H1 (cell line): ENCODE measurements around the gene PXT1. TPM values are rescaled to one million over a fixed set of nuclear protein-coding genes. Genes with fewer than 3 reads are reported as not detected.

Experiments used
- CTCF ChIA-PET: fragments of 300-600 bp; sonication (Branson Sonifier 250); formaldehyde crosslinking; loops from one replicate; lab custom pipeline; 2021; ENCODE audit not compliant: partially characterized antibody; lab: Charles Lee
- POLR2A ChIA-PET: fragments of 300-600 bp; sonication (Branson Sonifier 250); formaldehyde crosslinking; loops from one replicate; lab custom pipeline; 2021; ENCODE audit warnings: inconsistent platforms; ENCODE audit not compliant: partially characterized antibody; lab: Charles Lee
- DNase-seq, 2 experiments: peaks; one replicate each; pipeline versions ENCODE4 v3.0.0 to v3.0.0-alpha.2; 2010 to 2022; ENCODE audit warnings: low spot score in 2 of 2, low read depth in 1 of 2, mixed read lengths in 1 of 2
- FAIRE-seq: peaks from 2 replicates; lab custom pipeline; 2011; peaks lifted over from hg19 to GRCh38; lab: Jason Lieb, UNC
- H2AFZ ChIP-seq: 2 replicates; pipeline ENCODE4 v1.8.1; 2012; ENCODE audit warnings: low read length, inconsistent platforms
- H2AK5ac ChIP-seq: 2 replicates; pipeline ENCODE4 v1.6.1; 2013; ENCODE audit warnings: low read depth, low read length
- H2BK120ac ChIP-seq: replicated peaks from 2 replicates; pipeline ENCODE3; 2013; ENCODE audit warnings: low read depth, low read length, inconsistent platforms
- H2BK12ac ChIP-seq: 2 replicates; pipeline ENCODE4 v1.6.1; 2013; ENCODE audit warnings: low read depth, low read length
- H2BK15ac ChIP-seq: 2 replicates; pipeline ENCODE4 v1.6.1; 2013; ENCODE audit warnings: low read length
- H2BK20ac ChIP-seq: 2 replicates; pipeline ENCODE4 v1.6.1; 2013; ENCODE audit warnings: low read length
- H2BK5ac ChIP-seq: 2 replicates; pipeline ENCODE4 v1.6.1; 2013; ENCODE audit warnings: low read depth, low read length
- H3K14ac ChIP-seq: 2 replicates; pipeline ENCODE4 v1.6.1; 2013; ENCODE audit warnings: inconsistent platforms; ENCODE audit not compliant: insufficient read length
- H3K18ac ChIP-seq: 2 replicates; pipeline ENCODE4 v1.6.1; 2013; ENCODE audit warnings: low read length; ENCODE audit errors: extremely low read depth
- H3K23ac ChIP-seq: 2 replicates; pipeline ENCODE4 v1.6.1; 2013; ENCODE audit warnings: inconsistent platforms; ENCODE audit not compliant: insufficient read length
- H3K23me2 ChIP-seq: 2 replicates; pipeline ENCODE4 v1.6.1; 2013; ENCODE audit warnings: low read depth, low read length
- H3K27ac ChIP-seq: 2 replicates; pipeline ENCODE4 v1.6.1; 2011; ENCODE audit warnings: low read depth, low read length, inconsistent platforms
- H3K27me3 ChIP-seq, 4 experiments: replicated peaks in 1 of 4; 1 replicate in 1 of 4; 2 replicates in 3 of 4; pipeline versions ENCODE4 v1.6.1 to v1.8.1; 2011 to 2013; ENCODE audit warnings: low read length in 3 of 4, mild to moderate bottlenecking in 3 of 4, inconsistent platforms in 2 of 4, mixed read lengths in 2 of 4, moderate library complexity in 1 of 4; ENCODE audit not compliant: control insufficient read depth in 3 of 4, insufficient read depth in 3 of 4; ENCODE audit errors: extremely low read depth in 1 of 4
- H3K36me3 ChIP-seq, 4 experiments: 2 replicates each; pipeline versions ENCODE4 v1.6.1 to v1.8.1; 2011 to 2013; ENCODE audit warnings: mild to moderate bottlenecking in 4 of 4, low read length in 3 of 4, moderate library complexity in 2 of 4, control low read depth in 1 of 4, inconsistent platforms in 1 of 4; ENCODE audit not compliant: insufficient read depth in 4 of 4, control insufficient read depth in 2 of 4
- H3K4ac ChIP-seq: replicated peaks from 2 replicates; pipeline ENCODE3; 2013; ENCODE audit warnings: low read length, low read depth, mixed read lengths, inconsistent platforms; ENCODE audit not compliant: insufficient read length
- H3K4me1 ChIP-seq, 4 experiments: replicated peaks in 1 of 4; 1 replicate in 1 of 4; 2 replicates in 3 of 4; pipeline versions ENCODE4 v1.6.1 to v1.8.1; 2011 to 2013; ENCODE audit warnings: low read length in 3 of 4, inconsistent platforms in 2 of 4, mixed read lengths in 1 of 4; ENCODE audit not compliant: insufficient read depth in 4 of 4, control insufficient read depth in 3 of 4
- H3K4me2 ChIP-seq, 2 experiments: 2 replicates each; pipeline versions ENCODE4 v1.6.1 to v1.8.1; 2011 to 2013; ENCODE audit warnings: low read depth in 2 of 2, low read length in 2 of 2, control low read depth in 1 of 2, inconsistent platforms in 1 of 2, mild to moderate bottlenecking in 1 of 2; ENCODE audit not compliant: insufficient read depth in 1 of 2
- H3K4me3 ChIP-seq, 4 experiments: fragments of 200-600, 300-600 bp in 1 of 4; sonication (generic), shearing (Covaris generic), sonication (Bioruptor Twin) in 1 of 4; 2 replicates each; pipeline versions ENCODE4 v1.5.1 to v1.8.1; 2011 to 2016; ENCODE audit warnings: low read length in 4 of 4, low read depth in 3 of 4, control low read depth in 2 of 4, inconsistent platforms in 2 of 4, mild to moderate bottlenecking in 2 of 4, mixed read lengths in 1 of 4, moderate library complexity in 1 of 4; ENCODE audit not compliant: insufficient read depth in 2 of 4; ENCODE audit errors: extremely low read depth in 1 of 4
- H3K56ac ChIP-seq: replicated peaks from 2 replicates; pipeline ENCODE3; 2013; ENCODE audit warnings: low read depth, mild to moderate bottlenecking, mixed read lengths, low read length, inconsistent platforms; ENCODE audit not compliant: insufficient read length
- H3K79me1 ChIP-seq: 2 replicates; pipeline ENCODE4 v1.6.1; 2013; ENCODE audit warnings: low read depth, low read length, control low read depth
- H3K79me2 ChIP-seq, 2 experiments: 2 replicates each; pipeline versions ENCODE4 v1.6.1 to v1.8.1; 2012 to 2013; ENCODE audit warnings: low read length in 2 of 2, mild to moderate bottlenecking in 2 of 2, inconsistent platforms in 1 of 2; ENCODE audit not compliant: insufficient read depth in 2 of 2, control insufficient read depth in 1 of 2
- H3K9ac ChIP-seq, 4 experiments: replicated peaks in 1 of 4; 1 replicate in 1 of 4; 2 replicates in 3 of 4; pipeline versions ENCODE4 v1.6.1 to v1.8.1; 2011 to 2013; ENCODE audit warnings: low read depth in 3 of 4, low read length in 3 of 4, control low read depth in 2 of 4, mild to moderate bottlenecking in 2 of 4, moderate library complexity in 2 of 4, inconsistent platforms in 1 of 4; ENCODE audit errors: extremely low read depth in 1 of 4
- H3K9me3 ChIP-seq, 2 experiments: 2 replicates each; pipeline versions ENCODE4 v1.6.1 to v1.8.1; 2012 to 2013; ENCODE audit warnings: mild to moderate bottlenecking in 2 of 2, moderate library complexity in 2 of 2, control low read depth in 1 of 2, inconsistent platforms in 1 of 2, low read depth in 1 of 2, low read length in 1 of 2, mixed read lengths in 1 of 2; ENCODE audit not compliant: insufficient read depth in 2 of 2
- H4K20me1 ChIP-seq, 2 experiments: replicated peaks in 1 of 2; 2 replicates each; pipeline versions ENCODE3 to v1.8.1; 2011 to 2013; ENCODE audit warnings: inconsistent platforms in 2 of 2, low read length in 2 of 2, mild to moderate bottlenecking in 1 of 2; ENCODE audit not compliant: insufficient read depth in 2 of 2, control insufficient read depth in 1 of 2
- H4K5ac ChIP-seq: 2 replicates; pipeline ENCODE4 v1.6.1; 2013; ENCODE audit warnings: low read length, low read depth, mixed read lengths, inconsistent platforms; ENCODE audit not compliant: insufficient read length
- H4K8ac ChIP-seq: 2 replicates; pipeline ENCODE4 v1.8.0; 2013; ENCODE audit warnings: mild to moderate bottlenecking, moderate library complexity, low read length, inconsistent platforms; ENCODE audit not compliant: insufficient read depth; ENCODE audit errors: extremely low read depth
- H4K91ac ChIP-seq: replicated peaks from 2 replicates; pipeline ENCODE3; 2013; ENCODE audit warnings: low read length, mixed read lengths, inconsistent platforms; ENCODE audit not compliant: insufficient read length
- EP300 ChIP-seq, 2 experiments: IDR thresholded peaks; 1 replicate in 1 of 2; 2 replicates in 1 of 2; pipeline ENCODE4 v1.6.1; 2011 to 2012; ENCODE audit warnings: low read depth in 2 of 2, low read length in 2 of 2, mild to moderate bottlenecking in 2 of 2, borderline replicate concordance in 1 of 2, inconsistent platforms in 1 of 2, moderate library complexity in 1 of 2
- GABPA ChIP-seq: IDR thresholded peaks from 2 replicates; pipeline ENCODE4 v1.6.1; 2011; ENCODE audit warnings: mild to moderate bottlenecking, low read length, moderate library complexity, borderline replicate concordance; ENCODE audit not compliant: insufficient read depth
- KDM5A ChIP-seq: fragments of 200-600 bp; IDR thresholded peaks from 2 replicates; pipeline ENCODE4 v1.7.1; 2012; ENCODE audit warnings: mild to moderate bottlenecking, low read length, inconsistent platforms, mixed read lengths
- MAFK ChIP-seq: IDR thresholded peaks from 2 replicates; pipeline ENCODE4 v1.6.1; 2012; ENCODE audit warnings: low read depth, mild to moderate bottlenecking, improper control_type of control experiment, low read length
- NANOG ChIP-seq: IDR thresholded peaks from 2 replicates; pipeline ENCODE4 v1.6.1; 2011; ENCODE audit warnings: low read length, low read depth, mild to moderate bottlenecking, inconsistent platforms; ENCODE audit not compliant: insufficient read depth, poor library complexity, severe bottlenecking
- RNF2 ChIP-seq: fragments of 200-900, 300-1000 bp; sonication (generic); IDR thresholded peaks from 2 replicates; pipeline ENCODE4 v1.7.1; 2016; ENCODE audit warnings: borderline replicate concordance, low read depth, mild to moderate bottlenecking, antibody characterized with exemption, low read length; ENCODE audit not compliant: poor library complexity, severe bottlenecking; ENCODE audit errors: missing control alignments
- SIN3A ChIP-seq, 2 experiments: IDR thresholded peaks in 1 of 2; conservative IDR thresholded peaks in 1 of 2; 2 replicates each; pipeline ENCODE4 v1.6.1; 2011 to 2012; ENCODE audit warnings: low read length in 2 of 2, improper control_type of control experiment in 1 of 2, low read depth in 1 of 2, mild to moderate bottlenecking in 1 of 2
- SRF ChIP-seq: IDR thresholded peaks from 2 replicates; pipeline ENCODE4 v1.6.1; 2011; ENCODE audit warnings: mild to moderate bottlenecking, low read depth, low read length, moderate library complexity
- WGBS, 2 experiments: shearing (Covaris generic) in 1 of 2; methylation state at CpG; one replicate each; pipeline versions ENCODE4 v1.1.6 to v1.1.7; 2013 to 2015; ENCODE audit warnings: low lambda C conversion rate in 2 of 2, mixed read lengths in 2 of 2, inconsistent platforms in 1 of 2, low coverage in 1 of 2, missing lambda C conversion rate in 1 of 2; ENCODE audit not compliant: insufficient replicate concordance in 2 of 2, insufficient coverage in 1 of 2, insufficient read length in 1 of 2; ENCODE audit errors: extremely low coverage in 1 of 2, missing lambda C conversion rate in 1 of 2; 5-methylcytosine and 5-hydroxymethylcytosine counted together
- polyA plus RNA-seq, 7 experiments: library from polyadenylated mRNA; depleted of rRNA in 3 of 7; stranded (reverse) in 5 of 7; unstranded in 2 of 7; fragments of >200 nt in 5 of 7; fragments of 200-250 nt in 2 of 7; gene quantifications; 1 replicate in 5 of 7; 2 replicates in 1 of 7; 4 replicates in 1 of 7; pipeline versions ENCODE4 v1.2.1 to v1.2.3, GENCODE V29; 2011 to 2013; ENCODE audit warnings: missing spikeins in 2 of 7, mixed read lengths in 2 of 7
- total RNA-seq: library from RNA; stranded (reverse); fragmentation: NEBNext Ultra II Directional; extraction: Animal tissue kit (Norgen Biotek cat#: 25700); gene quantifications from 2 replicates; pipeline ENCODE4 v1.2.1, GENCODE V29; 2021
- TF ChIP-seq, protein P1 (sequence below): IDR thresholded peaks from 2 replicates; pipeline ENCODE4 v1.6.1; 2012; ENCODE audit warnings: inconsistent platforms

The PXT1 gene
- total and polyA plus RNA-seq, 2 of the 8 experiments (the other 6 are each of a cell fraction or from before 2014, with no cell fraction given): 0.06 TPM; not detected in 1

DNA sequence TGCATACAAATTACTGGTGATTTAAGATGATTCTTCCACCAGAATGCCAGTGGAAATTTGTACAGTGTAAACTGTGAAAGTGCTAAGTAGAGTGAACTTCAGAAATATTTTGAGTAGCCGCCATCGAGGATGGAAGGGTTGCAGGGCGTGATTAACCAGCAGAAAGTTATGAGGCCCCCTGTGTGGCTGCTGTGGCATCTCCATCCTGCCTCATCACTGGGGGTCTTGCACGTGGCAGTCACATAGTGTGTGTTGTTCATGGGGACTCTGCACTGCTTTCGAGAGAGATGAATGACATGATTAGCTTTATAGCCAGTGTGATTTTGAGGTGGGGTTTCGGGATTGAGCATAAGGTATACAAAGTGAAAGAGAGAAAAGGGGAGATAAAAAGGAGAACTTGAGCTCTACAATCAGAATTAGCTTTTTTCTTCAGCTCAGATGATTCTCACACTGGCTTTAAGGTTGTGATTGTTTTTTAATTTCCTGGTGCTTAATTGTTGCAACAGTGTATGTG is 26.6 kb upstream of the PXT1 start:
- FAIRE-seq: no peak
- peaks cover 0 to 6% (median under 1%) of the 10 kb centered on the region in 4 experiments; a peak in 2 of 8 replicates for H3K36me3 ChIP-seq
- H3K23ac ChIP-seq: no peak overlapping the region
- H2AFZ ChIP-seq: no peak overlapping the region
- no peaks in the 10 kb centered on the region for H3K79me1 ChIP-seq
- H3K27ac ChIP-seq: no peak overlapping the region
- no peak overlapping the region for H4K91ac ChIP-seq
- H4K20me1 ChIP-seq: no peaks in the 10 kb centered on the region
- H3K56ac ChIP-seq: no peak overlapping the region
- H4K8ac ChIP-seq: no peak overlapping the region
- no peaks in the 10 kb centered on the region for H3K23me2 ChIP-seq
- H2BK5ac ChIP-seq: no peak overlapping the region
- H3K4me2 ChIP-seq: no peak overlapping the region
- 85% methylated on average over 6 of the region's 6 CpGs; no CpG with 5 or more reads in 1 of the 2 experiments for WGBS, 2 experiments
- peaks cover 0 to 30% of the 10 kb centered on the region in 2 experiments; a peak in 2 of 4 replicates for H3K79me2 ChIP-seq
- CTCF ChIA-PET: interaction anchor here (0.5 to 1.3 kb wide), 5 partner anchors 9 to 365 kb away, joined by 3 to 5 read pairs (median 4); no protein-coding TSS in a partner anchor
- H4K5ac ChIP-seq: no peak overlapping the region
- no peak overlapping the region for H2AK5ac ChIP-seq
- no peak overlapping the region for H3K18ac ChIP-seq
- H3K4me1 ChIP-seq: no peaks in the 10 kb centered on the region
- POLR2A ChIA-PET: interaction anchor here (1.1 to 1.4 kb wide), 3 partner anchors 10 to 131 kb away, joined by 3 to 6 read pairs (median 4); no protein-coding TSS in a partner anchor
- no peak overlapping the region for H2BK15ac ChIP-seq
- no peak overlapping the region for H2BK20ac ChIP-seq
- H3K4ac ChIP-seq: no peak overlapping the region
- no peak overlapping the region for H3K9ac ChIP-seq
- no peak overlapping the region for H3K4me3 ChIP-seq
- TF ChIP-seq SIN3A (conservative IDR thresholded peaks at IDR 0.05 in 1 of 2, IDR thresholded peaks at IDR 0.05 in 1 of 2; ENCODE audit: low read depth in 1 of 2, low read length in 2 of 2) (no peak), SRF (no peak), EP300 (IDR thresholded peaks at IDR 0.05; ENCODE audit: borderline replicate concordance in 1 of 2, low read depth in 2 of 2, low read length in 2 of 2) (no peak), MAFK (no peak), KDM5A (no peak), NANOG (no peak), RNF2 (no peak), GABPA (no peak)
- TF ChIP-seq, protein P1, sequence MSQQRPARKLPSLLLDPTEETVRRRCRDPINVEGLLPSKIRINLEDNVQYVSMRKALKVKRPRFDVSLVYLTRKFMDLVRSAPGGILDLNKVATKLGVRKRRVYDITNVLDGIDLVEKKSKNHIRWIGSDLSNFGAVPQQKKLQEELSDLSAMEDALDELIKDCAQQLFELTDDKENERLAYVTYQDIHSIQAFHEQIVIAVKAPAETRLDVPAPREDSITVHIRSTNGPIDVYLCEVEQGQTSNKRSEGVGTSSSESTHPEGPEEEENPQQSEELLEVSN: no peak
- TF ChIP-seq, all 59 proteins: peak for 0
- Histone ChIP-seq H2BK120ac (no peak overlapping the region), H2BK12ac (no peak overlapping the region), H3K14ac (no peak overlapping the region), H3K27me3 (no peaks in the 10 kb centered on the region), H3K9me3 (no peaks in the 10 kb centered on the region)
- peak in 1 of 2 experiments; percentile 38 for DNase-seq
